ENCODE data around the gene PGM2L1.

Gene PGM2L1

DNA sequence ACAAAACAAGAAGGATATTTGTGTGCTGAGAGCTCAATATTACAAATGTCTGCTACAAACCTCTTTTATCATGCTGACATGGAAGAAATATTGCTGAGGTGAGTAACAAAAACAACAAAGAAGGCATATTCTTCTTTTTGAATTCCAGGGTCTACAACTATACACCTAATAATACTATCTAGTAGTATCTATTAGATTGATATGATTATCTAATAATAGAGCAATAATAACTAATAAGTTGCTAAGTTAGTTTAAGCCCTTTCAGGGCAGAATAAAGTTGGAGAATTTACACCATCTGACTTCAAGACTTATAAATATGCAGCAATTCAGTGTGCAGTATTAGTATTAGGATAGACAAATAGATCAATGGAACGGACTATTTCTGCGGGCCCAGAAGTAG lies 11.4 kb upstream of the PGM2L1 start:
- H3K27ac ChIP-seq, result no peak overlapping the region
- ChIA-PET CTCF (no interaction called here), POLR2A (ENCODE audit: low non-redundant PET) (no interaction called here)
- TF ChIP-seq, protein P1, sequence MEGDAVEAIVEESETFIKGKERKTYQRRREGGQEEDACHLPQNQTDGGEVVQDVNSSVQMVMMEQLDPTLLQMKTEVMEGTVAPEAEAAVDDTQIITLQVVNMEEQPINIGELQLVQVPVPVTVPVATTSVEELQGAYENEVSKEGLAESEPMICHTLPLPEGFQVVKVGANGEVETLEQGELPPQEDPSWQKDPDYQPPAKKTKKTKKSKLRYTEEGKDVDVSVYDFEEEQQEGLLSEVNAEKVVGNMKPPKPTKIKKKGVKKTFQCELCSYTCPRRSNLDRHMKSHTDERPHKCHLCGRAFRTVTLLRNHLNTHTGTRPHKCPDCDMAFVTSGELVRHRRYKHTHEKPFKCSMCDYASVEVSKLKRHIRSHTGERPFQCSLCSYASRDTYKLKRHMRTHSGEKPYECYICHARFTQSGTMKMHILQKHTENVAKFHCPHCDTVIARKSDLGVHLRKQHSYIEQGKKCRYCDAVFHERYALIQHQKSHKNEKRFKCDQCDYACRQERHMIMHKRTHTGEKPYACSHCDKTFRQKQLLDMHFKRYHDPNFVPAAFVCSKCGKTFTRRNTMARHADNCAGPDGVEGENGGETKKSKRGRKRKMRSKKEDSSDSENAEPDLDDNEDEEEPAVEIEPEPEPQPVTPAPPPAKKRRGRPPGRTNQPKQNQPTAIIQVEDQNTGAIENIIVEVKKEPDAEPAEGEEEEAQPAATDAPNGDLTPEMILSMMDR (conservative IDR thresholded peaks at IDR 0.05; ENCODE audit: low read depth), result no peak
- no peak for DNase-seq (ENCODE audit: low spot score)

DNA sequence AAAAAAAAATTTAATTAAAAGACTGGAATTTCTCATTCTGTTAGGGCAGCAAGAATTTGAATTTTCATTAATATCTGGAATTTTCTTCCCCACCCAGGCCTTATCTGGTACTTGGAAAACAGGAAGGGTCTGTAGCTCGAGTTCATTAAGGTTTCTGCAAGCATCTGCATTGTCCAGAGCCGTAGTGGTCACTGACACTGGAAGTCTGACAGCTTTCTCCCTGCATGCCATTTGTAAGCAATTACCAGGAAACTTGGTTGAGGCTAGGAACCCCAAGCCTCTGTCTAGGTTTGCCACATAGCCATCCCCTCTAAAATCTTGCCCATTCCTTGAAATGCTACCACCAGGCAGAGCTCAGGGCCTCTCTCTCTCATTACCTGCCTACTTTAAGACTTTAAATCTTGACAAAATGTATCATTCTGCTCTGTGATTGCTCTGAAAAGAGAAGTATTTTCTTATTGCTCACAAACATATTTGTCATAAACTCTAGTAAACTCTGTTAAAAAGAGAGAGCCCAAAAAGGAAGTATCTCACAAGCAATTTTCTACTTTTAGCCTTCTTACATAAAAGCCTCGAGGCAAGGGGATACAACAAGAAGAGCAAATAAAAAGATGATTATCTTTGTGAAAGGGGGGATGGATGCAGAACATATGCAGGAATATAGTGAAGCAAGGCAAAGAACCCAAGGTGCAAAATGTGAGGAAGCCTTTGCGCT lies 5.5 kb upstream of the PGM2L1 start:
- ChIA-PET POLR2A (ENCODE audit: low non-redundant PET) (no interaction called here), CTCF (interaction anchor here (0.5 kb wide), 1 partner anchor 161 kb away, joined by 3 read pairs; no protein-coding TSS in a partner anchor)
- no peak overlapping the region for H3K27ac ChIP-seq
- DNase-seq (ENCODE audit: low spot score), result no peak
- TF ChIP-seq, protein P1 (conservative IDR thresholded peaks at IDR 0.05; ENCODE audit: low read depth), result no peak

DNA sequence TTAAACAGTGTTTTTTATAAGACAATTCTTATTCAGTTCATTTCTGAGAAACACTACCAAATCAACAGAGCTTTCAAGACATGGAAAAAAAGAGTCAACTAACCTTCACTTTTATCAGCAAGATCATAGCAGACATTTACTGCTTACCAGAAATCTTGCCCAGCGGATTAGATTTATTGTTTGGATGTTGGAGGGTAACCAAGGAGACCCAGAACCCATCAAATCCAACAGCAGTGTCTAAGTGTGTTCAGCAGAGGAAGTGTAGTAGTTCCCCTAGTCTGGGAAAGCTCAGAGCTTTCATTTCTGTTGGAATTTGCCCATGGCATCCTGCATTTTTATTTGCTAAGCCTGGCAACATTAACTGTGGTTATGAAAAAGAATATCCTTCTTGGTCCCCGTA lies 2.4 kb upstream of the PGM2L1 start:
- CTCF ChIA-PET, result interaction anchor here (0.6 kb wide), 1 partner anchor 971 kb away, joined by 3 read pairs; no protein-coding TSS in a partner anchor
- no peak for DNase-seq (ENCODE audit: low spot score)
- TF ChIP-seq, protein P1 (conservative IDR thresholded peaks at IDR 0.05; ENCODE audit: low read depth), result no peak
- no peak overlapping the region for H3K27ac ChIP-seq
- POLR2A ChIA-PET (ENCODE audit: low non-redundant PET), result no interaction called here

DNA sequence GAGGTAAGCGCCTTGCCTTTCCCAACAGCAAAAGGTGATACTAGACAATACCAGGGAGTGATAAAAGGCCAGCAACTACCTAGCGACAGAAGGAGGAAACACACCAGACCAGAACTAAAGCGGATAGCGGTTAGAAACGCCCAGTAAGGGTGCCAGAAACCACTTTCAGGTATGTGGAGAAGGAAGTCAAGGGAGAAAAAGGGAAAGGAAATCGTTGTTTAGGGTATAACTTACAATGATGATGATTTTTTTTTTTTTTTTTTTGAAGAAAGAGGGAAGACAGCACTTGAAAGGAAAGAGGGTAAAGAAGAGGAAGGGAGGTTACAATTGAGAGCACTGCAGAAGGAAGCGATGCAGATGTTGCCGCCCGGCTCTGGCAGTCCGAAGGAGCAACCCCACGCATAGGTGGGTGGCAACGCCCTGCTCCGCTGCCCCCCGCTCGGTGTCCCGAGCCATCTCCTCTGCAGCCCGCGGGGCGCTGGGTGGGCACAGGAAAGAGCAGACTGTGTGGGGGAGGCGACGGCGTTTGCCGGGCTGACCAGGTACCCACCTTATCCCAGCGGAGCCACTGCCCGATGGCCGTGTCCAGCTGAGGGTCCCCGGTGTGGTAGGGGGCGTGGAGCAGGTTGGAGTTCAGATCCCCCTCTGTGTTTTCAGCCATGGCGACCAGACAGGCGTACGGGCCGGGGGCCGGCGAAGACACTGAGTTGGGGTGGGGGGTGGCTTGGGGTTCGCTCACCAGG lies 561 bp downstream of the PGM2L1 start:
- peak overlapping the region; percentile 83 for H3K27ac ChIP-seq
- TF ChIP-seq, protein P1 (conservative IDR thresholded peaks at IDR 0.05; ENCODE audit: low read depth), result peak; percentile 20; the same call in 1 of the 2 replicates
- POLR2A ChIA-PET (ENCODE audit: low non-redundant PET), result interaction anchor here (0.6 kb wide), 1 partner anchor 17 kb away, joined by 3 read pairs; no protein-coding TSS in a partner anchor

DNA sequence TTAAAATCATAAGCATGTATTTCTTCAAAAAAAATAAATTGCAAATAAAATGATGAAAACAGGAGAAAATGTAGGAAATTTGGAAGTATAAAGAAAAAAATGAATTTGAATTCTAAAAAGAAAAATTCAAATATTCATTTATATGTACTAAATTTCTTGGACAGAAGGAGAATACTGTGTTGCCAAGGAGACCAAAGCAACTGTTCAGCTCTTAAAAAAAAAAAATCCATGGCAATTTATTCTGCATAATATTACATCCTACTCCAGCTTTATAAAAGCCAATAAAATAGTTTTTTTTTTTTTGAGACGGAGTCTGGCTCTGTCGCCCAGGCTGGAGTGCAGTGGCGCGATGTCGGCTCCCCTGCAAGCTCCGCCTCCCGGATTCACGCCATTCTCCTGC lies 6.0 kb downstream of the PGM2L1 start:
- no peak overlapping the region for H3K27ac ChIP-seq
- ChIA-PET CTCF (interaction anchor here (0.5 kb wide), 1 partner anchor 139 kb away, joined by 5 read pairs; no protein-coding TSS in a partner anchor), POLR2A (ENCODE audit: low non-redundant PET) (no interaction called here)
- TF ChIP-seq, protein P1 (conservative IDR thresholded peaks at IDR 0.05; ENCODE audit: low read depth), result no peak
- no peak for DNase-seq (ENCODE audit: low spot score)

More for the DNA sequence above, 561 bp downstream of the PGM2L1 start:
- CTCF ChIA-PET, result interaction anchor here (1.9 kb wide), 1 partner anchor 9 kb away, joined by 7 read pairs; no protein-coding TSS in a partner anchor
- DNase-seq (ENCODE audit: low spot score), result peak; percentile 52

DNA sequence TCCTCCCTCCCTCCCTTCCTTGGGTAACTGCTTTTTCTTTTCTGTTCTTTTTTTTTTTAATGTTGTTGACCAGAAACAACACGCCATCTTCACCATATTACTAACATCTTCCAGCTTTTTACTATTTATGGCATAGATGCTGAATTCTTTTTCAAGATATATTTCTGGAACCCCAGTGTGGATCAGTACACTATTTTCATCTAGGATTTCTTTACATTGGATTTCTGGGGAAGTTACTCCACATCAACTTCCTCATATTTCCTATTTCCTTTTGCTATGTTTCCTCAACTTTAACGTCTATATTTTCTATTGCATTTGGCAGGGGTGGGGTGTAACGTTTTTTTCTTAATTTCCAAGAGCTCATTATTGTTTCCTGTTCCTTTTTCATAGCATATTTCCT lies 7.0 kb downstream of the PGM2L1 start:
- no peak overlapping the region for H3K27ac ChIP-seq
- DNase-seq (ENCODE audit: low spot score), result no peak
- TF ChIP-seq, protein P1 (conservative IDR thresholded peaks at IDR 0.05; ENCODE audit: low read depth), result no peak
- ChIA-PET CTCF (interaction anchor here (0.6 kb wide), 1 partner anchor 18 kb away, joined by 3 read pairs; no protein-coding TSS in a partner anchor), POLR2A (ENCODE audit: low non-redundant PET) (no interaction called here)

All from RWPE1 (cell line).